Stimulated activated CD4-positive, alpha-beta T cell treated with anti-CD3 and anti-CD28 coated beads, Interleukin-15, amount 100 ng/mL, for 48 hours (primary cell): Measurements from ENCODE around the gene TOR3A.
"Not testable (repeated sequence)": the region's sequence is repeated elsewhere in the genome, so short reads cannot be mapped to it uniquely, and the experiment has no call there.

Experiments
- DNase-seq, 2 donors: peaks; one replicate each; pipeline ENCODE4 v3.0.0-alpha.2; 2020; ENCODE audit warnings: low read depth in 2 of 2

The TOR3A gene

GRCh38 chr1:179107706-179108629 lies 26.1 kb downstream of the TOR3A start:
- no peak for DNase-seq

GRCh38 chr1:179108644-179109043 lies 26.8 kb downstream of the TOR3A start:
- DNase-seq: no peak

- no peak for DNase-seq
Measured at GRCh38 chr1:179115181-179115580, 33.3 kb downstream of the TOR3A start.

GRCh38 chr1:179119513-179119912 lies 37.6 kb downstream of the TOR3A start:
- DNase-seq: no peak

GRCh38 chr1:179120736-179121135 lies 38.9 kb downstream of the TOR3A start:
- DNase-seq: no peak

GRCh38 chr1:179121159-179121938 lies 39.5 kb downstream of the TOR3A start:
- no peak for DNase-seq

GRCh38 chr1:179124873-179125272 lies 43.0 kb downstream of the TOR3A start:
- DNase-seq: no peak

- DNase-seq: no peak
Measured at GRCh38 chr1:179126338-179127060, 44.6 kb downstream of the TOR3A start.

- no peak for DNase-seq
Measured at GRCh38 chr1:179127163-179127895, 45.5 kb downstream of the TOR3A start.

- DNase-seq: no peak
Measured at GRCh38 chr1:179128520-179128919, 46.6 kb downstream of the TOR3A start.

GRCh38 chr1:179129702-179130473 lies 48.0 kb downstream of the TOR3A start:
- DNase-seq: no peak

- not testable (repeated sequence) for DNase-seq
Measured at GRCh38 chr1:179135168-179135567, 53.3 kb downstream of the TOR3A start.

- DNase-seq: not testable (repeated sequence)
Measured at GRCh38 chr1:179135707-179136106, 53.8 kb downstream of the TOR3A start.

- DNase-seq: no peak
Measured at GRCh38 chr1:179137617-179138255, 55.9 kb downstream of the TOR3A start.

- DNase-seq: not testable (repeated sequence)
Measured at GRCh38 chr1:179138755-179139154, 56.9 kb downstream of the TOR3A start.

- no peak for DNase-seq
Measured at GRCh38 chr1:179141592-179142251, 59.9 kb downstream of the TOR3A start.

- DNase-seq: no peak
Measured at GRCh38 chr1:179142889-179143299, 61.0 kb downstream of the TOR3A start.

- no peak for DNase-seq
Measured at GRCh38 chr1:179143322-179143721, 61.5 kb downstream of the TOR3A start.

- no peak for DNase-seq
Measured at GRCh38 chr1:179144626-179145025, 62.8 kb downstream of the TOR3A start.

- no peak for DNase-seq
Measured at GRCh38 chr1:179145521-179145920, 63.7 kb downstream of the TOR3A start.
